ENCODE results near the gene SDHAF2.

GRCh38 chr11:61429346-61429690 lies 606 bp upstream of the SDHAF2 start:
- no peak for TF ChIP-seq POLR2A (IDR thresholded peaks at IDR 0.05; ENCODE audit: low read length)
- no peak for TF ChIP-seq GATA1 (IDR thresholded peaks at IDR 0.05; ENCODE audit: low read depth, low read length)

Measured in erythroblast (primary cell).